Activated naive CD4-positive, alpha-beta T cell treated with anti-CD3 and anti-CD28 coated beads for 36 hours (primary cell): ENCODE measurements around the gene GFER. TPM values are rescaled to one million over a fixed set of nuclear protein-coding genes. Genes with fewer than 3 reads are reported as not detected.

Source experiments
- CTCF ChIA-PET: fragments of 350-600 bp; sonication (Branson Sonifier 250); formaldehyde crosslinking; loops from one replicate; lab custom pipeline; 2021; ENCODE audit warnings: antibody characterized with exemption; lab: Charles Lee
- DNase-seq: peaks from one replicate; pipeline ENCODE4 v3.0.0-alpha.2; 2020
- H3K27ac Mint-ChIP-seq: one replicate; pipeline ENCODE4 v1.8.0; 2021; ENCODE audit warnings: mild to moderate bottlenecking, mixed read lengths
- H3K27me3 Mint-ChIP-seq: one replicate; pipeline ENCODE4 v1.8.0; 2021; ENCODE audit warnings: low read depth, mixed read lengths
- H3K36me3 Mint-ChIP-seq: one replicate; pipeline ENCODE4 v1.8.0; 2021; ENCODE audit warnings: low read depth, mixed read lengths
- H3K4me1 Mint-ChIP-seq: one replicate; pipeline ENCODE4 v1.8.0; 2021; ENCODE audit warnings: low read depth, mixed read lengths
- H3K4me3 Mint-ChIP-seq: one replicate; pipeline ENCODE4 v1.8.0; 2021; ENCODE audit warnings: mild to moderate bottlenecking, moderate library complexity, mixed read lengths
- H3K9me3 Mint-ChIP-seq: one replicate; pipeline ENCODE4 v1.8.0; 2021; ENCODE audit warnings: mixed read lengths
- intact Hi-C: fragments of 100-400 bp; cut with micrococcal nuclease; formaldehyde crosslinking; loops from one replicate; pipeline ENCODE4 v1.15.1; 2023
- total RNA-seq, 2 experiments: library from RNA; stranded (reverse); gene quantifications; one replicate each; pipeline ENCODE4 v1.2.3, GENCODE V29; 2021

Gene GFER
- total RNA-seq, 2 experiments from 2014 or later = 29.8 to 30.1 TPM

GRCh38 chr16:1980030-1980769, 3.8 kb upstream of the GFER start:
- CTCF ChIA-PET = no interaction called here
- intact Hi-C loops = no loop called here
- no peak for DNase-seq
- peaks cover 22% of the 10 kb centered on the region for H3K27me3 Mint-ChIP-seq
- H3K9me3 Mint-ChIP-seq = no peaks in the 10 kb centered on the region
- H3K4me1 Mint-ChIP-seq = peaks cover 9% of the 10 kb centered on the region
- H3K36me3 Mint-ChIP-seq = peaks cover 18% of the 10 kb centered on the region
- no peak overlapping the region for H3K27ac Mint-ChIP-seq
- no peak overlapping the region for H3K4me3 Mint-ChIP-seq

DNA sequence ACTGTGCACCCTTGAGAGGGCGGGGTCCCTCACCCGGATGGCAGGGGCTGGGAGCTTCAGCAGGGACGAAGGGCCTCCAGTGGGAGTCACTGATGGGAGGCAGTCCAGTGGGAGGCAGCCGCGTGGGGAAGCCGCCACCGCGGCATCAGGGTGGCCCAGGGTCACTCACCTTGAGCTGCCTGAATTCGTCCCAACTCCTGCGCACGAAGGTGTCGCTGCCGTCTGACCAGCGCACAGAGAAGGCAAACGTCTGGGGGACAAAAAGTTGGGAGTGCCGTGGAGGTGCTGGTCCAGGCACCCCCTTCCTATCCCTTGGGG, 3.3 kb upstream of the GFER start:
- CTCF ChIA-PET = no interaction called here
- intact Hi-C loops = no loop called here
- Mint-ChIP-seq H3K9me3 (no peaks in the 10 kb centered on the region), H3K4me1 (peaks cover 10% of the 10 kb centered on the region), H3K36me3 (peaks cover 16% of the 10 kb centered on the region), H3K27ac (no peak overlapping the region), H3K27me3 (peaks cover 22% of the 10 kb centered on the region), H3K4me3 (no peak overlapping the region)
- DNase-seq = no peak

- Mint-ChIP-seq H3K36me3 (peaks cover 12% of the 10 kb centered on the region), H3K27ac (no peak within 1 kb of the TSS), H3K4me3 (no peak within 1 kb of the TSS), H3K27me3 (peaks cover 22% of the 10 kb centered on the region), H3K4me1 (peaks cover 10% of the 10 kb centered on the region), H3K9me3 (no peaks in the 10 kb centered on the region)
- CTCF ChIA-PET = interaction anchor here (1.4 kb wide), 1 partner anchor 9 kb away, joined by 4 read pairs; no protein-coding TSS in a partner anchor
- intact Hi-C loops = no loop called here
- DNase-seq = no peak
These were observed 2.6 kb upstream of the GFER start, which contains the start of gene NOXO1 for GRCh38 chr16:1981398-1981836. Gene NOXO1 (minus strand): TSS chr16:1981469. CDS start chr16:1981179, 290 bp downstream.

DNA sequence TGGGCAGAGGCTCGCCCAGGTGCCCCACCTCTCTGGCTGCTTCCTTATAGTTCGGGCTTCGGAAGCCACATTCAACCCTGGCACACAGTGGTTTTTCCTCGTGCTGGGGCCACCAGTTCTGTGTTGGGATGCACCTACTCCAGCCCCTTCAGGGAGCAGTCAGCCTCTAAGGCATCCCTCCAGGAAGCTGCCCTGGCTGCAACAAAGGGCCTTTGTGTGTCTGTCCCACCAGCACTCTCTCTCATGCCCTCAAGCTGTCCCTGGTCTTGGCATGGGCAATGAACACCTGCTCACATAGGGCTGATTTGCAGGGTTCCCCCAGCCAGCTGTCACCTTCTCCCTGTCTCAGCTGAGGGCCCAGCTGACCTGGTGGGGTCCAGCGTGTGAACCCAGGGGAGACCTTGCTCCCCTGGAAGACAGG, 2.0 kb upstream of the GFER start:
- Mint-ChIP-seq H3K27me3 (peaks cover 22% of the 10 kb centered on the region), H3K9me3 (no peaks in the 10 kb centered on the region), H3K27ac (no peak overlapping the region), H3K4me1 (peaks cover 10% of the 10 kb centered on the region), H3K36me3 (peaks cover 18% of the 10 kb centered on the region), H3K4me3 (no peak overlapping the region)
- intact Hi-C loops = no loop called here
- CTCF ChIA-PET = interaction anchor here (0.7 to 1.4 kb wide), 2 partner anchors 9 to 32 kb away, joined by 4 read pairs; no protein-coding TSS in a partner anchor
- no peak for DNase-seq

DNA sequence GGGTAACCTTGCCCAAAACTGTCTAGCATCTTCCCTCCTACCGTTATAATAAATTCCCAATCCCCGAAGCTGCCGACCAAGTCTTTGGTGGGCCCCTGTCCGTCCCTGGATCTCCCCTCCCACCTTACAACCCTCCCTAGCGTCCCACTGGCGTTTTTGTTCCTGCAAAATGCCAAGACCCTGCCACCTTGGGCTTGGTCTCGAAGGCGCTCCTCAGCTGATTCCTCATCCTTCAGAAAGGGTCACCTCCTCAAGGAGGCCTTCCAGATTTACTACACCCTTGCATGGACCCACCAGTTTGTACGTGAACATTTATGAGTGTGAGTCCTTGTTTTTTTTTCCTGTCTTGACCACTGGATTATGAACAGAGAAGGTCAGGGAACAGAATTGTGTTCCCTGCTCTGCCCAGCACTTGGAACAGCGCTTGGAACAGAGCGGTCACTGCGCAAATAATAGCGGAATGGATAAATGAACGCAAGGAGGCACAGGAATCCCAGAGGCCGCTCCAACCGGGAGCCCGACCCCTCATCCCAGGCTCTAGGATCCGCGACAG, 926 bp upstream of the GFER start:
- Mint-ChIP-seq H3K4me3 (peak overlapping the region; percentile 80), H3K27me3 (peaks cover 22% of the 10 kb centered on the region), H3K4me1 (peaks cover 10% of the 10 kb centered on the region), H3K36me3 (peaks cover 15% of the 10 kb centered on the region), H3K9me3 (no peaks in the 10 kb centered on the region), H3K27ac (no peak overlapping the region)
- CTCF ChIA-PET = interaction anchor here (0.7 to 1.4 kb wide), 3 partner anchors 7 to 31 kb away, joined by 3 to 4 read pairs (median 4); no protein-coding TSS in a partner anchor
- intact Hi-C loops = no loop called here
- no peak for DNase-seq

DNA sequence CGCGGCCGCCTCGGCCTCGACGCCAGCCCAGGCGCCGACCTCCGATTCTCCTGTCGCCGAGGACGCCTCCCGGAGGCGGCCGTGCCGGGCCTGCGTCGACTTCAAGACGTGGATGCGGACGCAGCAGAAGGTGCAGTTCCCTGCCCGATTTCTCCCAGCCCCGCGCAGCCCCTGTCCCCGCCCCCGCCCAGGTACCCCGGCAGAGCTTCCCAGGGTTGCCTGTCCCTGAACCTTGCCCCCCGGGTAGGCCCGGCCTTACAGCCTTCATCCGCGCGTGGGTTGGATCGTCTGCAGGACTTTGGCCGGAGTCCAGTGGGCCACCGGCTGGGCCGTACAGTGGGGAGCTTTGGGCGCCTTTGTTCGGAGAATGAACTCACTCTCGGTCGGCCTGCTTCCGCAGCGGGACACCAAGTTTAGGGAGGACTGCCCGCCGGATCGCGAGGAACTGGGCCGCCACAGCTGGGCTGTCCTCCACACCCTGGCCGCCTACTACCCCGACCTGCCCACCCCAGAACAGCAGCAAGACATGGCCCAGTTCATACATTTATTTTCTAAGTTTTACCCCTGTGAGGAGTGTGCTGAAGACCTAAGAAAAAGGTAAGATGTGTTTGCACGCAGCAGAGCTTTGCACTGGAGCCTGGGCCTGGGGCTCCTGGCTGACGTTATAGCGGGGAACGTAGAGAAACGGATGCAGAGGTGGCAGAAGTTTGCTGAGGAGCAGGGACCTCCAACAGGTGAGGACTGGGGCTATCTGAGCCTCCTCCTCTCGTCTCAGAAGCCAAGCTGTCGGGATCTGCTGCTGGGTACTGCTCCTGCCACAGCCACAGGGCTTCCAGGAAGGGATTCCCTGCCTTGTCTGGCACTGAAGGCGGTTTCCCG, 593 bp downstream of the GFER start:
- no peak overlapping the region for H3K27ac Mint-ChIP-seq
- no peak for DNase-seq
- H3K4me3 Mint-ChIP-seq = peak overlapping the region; percentile 80
- peaks cover 12% of the 10 kb centered on the region for H3K4me1 Mint-ChIP-seq
- H3K27me3 Mint-ChIP-seq = peaks cover 34% of the 10 kb centered on the region
- CTCF ChIA-PET = interaction anchor here (0.7 to 1.0 kb wide), 3 partner anchors 9 to 44 kb away, joined by 3 to 4 read pairs (median 3); no protein-coding TSS in a partner anchor
- intact Hi-C loops = loop anchor here (1.0 to 2.0 kb wide), 2 partner anchors 13 to 20 kb away; partner anchors contain the start of gene RPS2
- no peaks in the 10 kb centered on the region for H3K9me3 Mint-ChIP-seq
- H3K36me3 Mint-ChIP-seq = peaks cover 9% of the 10 kb centered on the region

DNA sequence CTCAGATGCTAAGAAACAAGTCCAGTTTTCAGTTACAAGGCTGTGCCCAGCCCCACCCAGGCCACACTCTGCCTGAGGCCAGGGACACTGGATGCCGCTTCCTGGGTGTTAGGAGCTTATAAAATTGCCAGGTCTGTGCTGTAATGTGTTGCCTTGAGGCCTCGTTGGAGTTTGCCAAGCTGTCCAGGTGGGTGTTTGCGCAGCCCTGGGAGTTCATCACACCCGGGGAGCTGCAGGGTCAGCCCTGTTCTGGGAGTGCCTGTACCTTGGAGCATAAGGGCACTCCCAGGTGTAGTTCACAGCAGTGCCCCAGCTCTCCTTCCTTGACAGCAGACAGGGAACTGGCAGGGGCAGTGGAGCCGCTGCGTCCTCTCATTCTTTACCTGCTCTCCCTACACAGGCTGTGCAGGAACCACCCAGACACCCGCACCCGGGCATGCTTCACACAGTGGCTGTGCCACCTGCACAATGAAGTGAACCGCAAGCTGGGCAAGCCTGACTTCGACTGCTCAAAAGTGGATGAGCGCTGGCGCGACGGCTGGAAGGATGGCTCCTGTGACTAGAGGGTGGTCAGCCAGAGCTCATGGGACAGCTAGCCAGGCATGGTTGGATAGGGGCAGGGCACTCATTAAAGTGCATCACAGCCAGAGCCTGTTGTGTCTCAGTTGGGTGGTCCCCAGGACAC, 1.6 kb downstream of the GFER start:
- Mint-ChIP-seq H3K9me3 (no peaks in the 10 kb centered on the region), H3K36me3 (peaks cover 9% of the 10 kb centered on the region), H3K27me3 (peaks cover 35% of the 10 kb centered on the region), H3K4me1 (peaks cover 15% of the 10 kb centered on the region), H3K4me3 (peak overlapping the region; percentile 80), H3K27ac (no peak overlapping the region)
- intact Hi-C loops = loop anchor here (2.0 kb wide), 1 partner anchor 21 kb away; the partner anchor contains the start of gene RPS2
- no peak for DNase-seq
- CTCF ChIA-PET = interaction anchor here (0.7 to 2.7 kb wide), 3 partner anchors 10 to 45 kb away, joined by 3 to 9 read pairs (median 4); no protein-coding TSS in a partner anchor

DNA sequence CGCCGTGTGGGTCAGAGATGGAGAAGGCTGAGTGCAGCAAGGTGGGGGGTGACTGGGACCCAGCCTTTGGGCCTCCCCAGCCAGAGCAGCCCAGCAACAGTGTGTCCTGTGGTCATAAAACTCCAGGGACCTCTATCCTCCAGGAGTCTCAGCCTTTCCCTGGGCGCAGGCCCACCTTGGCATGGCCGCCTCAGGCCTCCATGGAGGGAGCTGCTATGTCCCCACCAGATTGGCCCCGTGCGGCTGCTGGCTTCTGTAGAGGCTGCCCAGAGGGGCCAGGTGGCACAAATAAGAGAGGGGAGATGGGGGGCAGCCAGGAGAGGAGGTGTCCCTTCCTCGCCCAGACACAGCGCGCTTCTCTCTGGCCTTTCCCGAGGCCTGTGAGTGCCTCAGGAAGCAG, 3.2 kb downstream of the GFER start:
- DNase-seq = no peak
- H3K9me3 Mint-ChIP-seq = no peaks in the 10 kb centered on the region
- CTCF ChIA-PET = interaction anchor here (2.7 kb wide), 1 partner anchor 17 kb away, joined by 9 read pairs; no protein-coding TSS in a partner anchor
- H3K36me3 Mint-ChIP-seq = peaks cover 9% of the 10 kb centered on the region
- H3K4me3 Mint-ChIP-seq = no peak overlapping the region
- peaks cover 24% of the 10 kb centered on the region for H3K4me1 Mint-ChIP-seq
- intact Hi-C loops = no loop called here
- H3K27ac Mint-ChIP-seq = no peak overlapping the region
- H3K27me3 Mint-ChIP-seq = peaks cover 35% of the 10 kb centered on the region

DNA sequence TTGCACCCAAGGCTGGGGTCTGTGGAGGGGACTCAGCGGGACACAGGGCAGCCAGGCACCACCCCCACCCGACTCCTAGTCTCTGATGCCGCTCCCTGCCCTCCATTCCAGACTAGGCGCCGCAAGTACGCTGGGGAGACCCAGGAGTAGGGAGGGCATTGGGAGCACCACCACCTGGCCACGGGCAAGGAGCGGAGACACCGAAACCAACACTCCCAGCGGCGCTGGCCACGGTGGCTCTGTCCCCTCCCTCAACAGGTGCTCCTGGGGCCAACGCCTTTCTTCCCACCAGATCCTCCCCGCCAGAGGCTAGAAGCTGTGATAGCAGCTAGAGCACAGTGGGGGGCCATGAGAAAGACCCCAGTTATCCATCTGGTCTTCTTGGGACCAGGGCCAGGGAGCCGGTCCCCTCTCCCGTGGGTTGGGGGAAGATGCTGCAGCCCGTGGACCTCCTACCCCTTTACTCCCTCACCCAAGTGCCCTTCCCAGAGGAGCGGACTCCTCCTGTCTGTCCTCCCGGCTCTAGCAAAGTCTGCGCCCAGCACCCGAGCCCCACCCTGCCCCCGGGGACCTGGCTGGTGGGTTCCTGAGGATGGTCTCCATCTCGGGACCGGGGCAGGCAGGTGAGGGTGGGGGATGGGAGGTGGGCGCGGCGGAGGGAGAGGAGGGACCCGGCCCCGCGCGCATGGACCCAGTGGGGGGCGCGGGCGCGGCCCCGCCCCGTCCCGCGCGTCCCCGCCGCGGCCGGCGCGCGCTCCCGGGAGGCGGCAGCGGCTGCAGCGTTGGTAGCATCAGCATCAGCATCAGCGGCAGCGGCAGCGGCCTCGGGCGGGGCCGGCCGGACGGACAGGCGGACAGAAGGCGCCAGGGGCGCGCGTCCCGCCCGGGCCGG, 5.5 kb downstream of the GFER start, which contains the start of gene SYNGR3:
SYNGR3 (plus strand) TSS at position 762 of the 892 bp plus-strand sequence. CDS start 133 bp downstream, outside the sequence.
- H3K36me3 Mint-ChIP-seq = peaks cover 9% of the 10 kb centered on the region
- H3K4me3 Mint-ChIP-seq = peak within 1 kb of the TSS; percentile 65
- H3K9me3 Mint-ChIP-seq = no peaks in the 10 kb centered on the region
- H3K27ac Mint-ChIP-seq = no peak within 1 kb of the TSS
- no peak for DNase-seq
- peaks cover 24% of the 10 kb centered on the region for H3K27me3 Mint-ChIP-seq
- intact Hi-C loops = no loop called here
- peaks cover 29% of the 10 kb centered on the region for H3K4me1 Mint-ChIP-seq
- CTCF ChIA-PET = no interaction called here

DNA sequence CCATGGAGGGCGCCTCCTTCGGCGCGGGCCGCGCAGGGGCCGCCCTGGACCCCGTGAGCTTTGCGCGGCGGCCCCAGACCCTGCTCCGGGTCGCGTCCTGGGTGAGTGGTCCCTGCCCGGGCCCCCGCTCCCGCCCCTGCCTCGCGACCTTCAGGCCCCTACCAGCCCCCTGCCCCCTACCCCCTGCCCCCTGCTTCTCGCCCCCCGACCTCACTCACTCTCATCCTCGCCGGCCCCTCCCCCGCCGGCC, 6.0 kb downstream of the GFER start:
- no peak for DNase-seq
- Mint-ChIP-seq H3K36me3 (peaks cover 9% of the 10 kb centered on the region), H3K27ac (no peak overlapping the region), H3K4me3 (no peak overlapping the region), H3K9me3 (no peaks in the 10 kb centered on the region), H3K27me3 (peaks cover 24% of the 10 kb centered on the region), H3K4me1 (peaks cover 24% of the 10 kb centered on the region)
- CTCF ChIA-PET = interaction anchor here (0.9 to 1.2 kb wide), 2 partner anchors 8 to 151 kb away, joined by 3 to 4 read pairs; no protein-coding TSS in a partner anchor
- intact Hi-C loops = no loop called here
